Cardiac fibroblast (primary cell): ENCODE data around the gene PLEKHA1.
A peak's percentile ranks its signal among the peaks of the same experiment; 100 is the strongest.

Source experiments
- DNase-seq, 2 donors: peaks; one replicate each; pipeline versions ENCODE4 v3.0.0 to v3.0.0-alpha.2; 2010; ENCODE audit warnings: low read depth in 2 of 2
- H3K4me3 ChIP-seq, 2 donors: replicated peaks in 1 of 2; 1 replicate in 1 of 2; 2 replicates in 1 of 2; pipeline ENCODE4 v1.5.1; 2011; ENCODE audit warnings: low read depth in 2 of 2, low read length in 2 of 2, mild to moderate bottlenecking in 2 of 2, moderate library complexity in 1 of 2
- CTCF ChIP-seq: IDR thresholded peaks from one replicate; pipeline ENCODE4 v1.5.1; 2011; ENCODE audit warnings: low read depth, mild to moderate bottlenecking, low read length, inconsistent platforms

Gene PLEKHA1

GRCh38 chr10:122381680-122382079 is 7.2 kb downstream of the PLEKHA1 start:
- H3K4me3 ChIP-seq: no peak overlapping the region
- no peak for DNase-seq
- TF ChIP-seq CTCF: no peak

- DNase-seq: no peak
- H3K4me3 ChIP-seq: no peak overlapping the region
- TF ChIP-seq CTCF: no peak
Measured at GRCh38 chr10:122386514-122386913, 12.0 kb downstream of the PLEKHA1 start.

GRCh38 chr10:122387572-122387971 is 13.1 kb downstream of the PLEKHA1 start:
- H3K4me3 ChIP-seq: no peak overlapping the region
- TF ChIP-seq CTCF: no peak
- DNase-seq: no peak

- peak in 1 of 2 donors; percentile 12 for DNase-seq
- H3K4me3 ChIP-seq: no peak overlapping the region
- no peak for TF ChIP-seq CTCF
Measured at GRCh38 chr10:122388287-122388997, 13.9 kb downstream of the PLEKHA1 start.

GRCh38 chr10:122390271-122390670 is 15.8 kb downstream of the PLEKHA1 start:
- DNase-seq: no peak
- no peak for TF ChIP-seq CTCF
- H3K4me3 ChIP-seq: no peak overlapping the region

- TF ChIP-seq CTCF: no peak
- DNase-seq: no peak
- H3K4me3 ChIP-seq: no peak overlapping the region
Measured at GRCh38 chr10:122390679-122391078, 16.2 kb downstream of the PLEKHA1 start.

- peak in 1 of 2 donors; percentile 34 for DNase-seq
- H3K4me3 ChIP-seq: no peak overlapping the region
- no peak for TF ChIP-seq CTCF
Measured at GRCh38 chr10:122391875-122392274, 17.4 kb downstream of the PLEKHA1 start.
